CD4-positive, alpha-beta T cell (primary cell): ENCODE measurements around the gene RDH8. TPM values are rescaled to one million over a fixed set of nuclear protein-coding genes. Genes with fewer than 3 reads are reported as not detected.

Experiments used
- ATAC-seq: fragments of 200-7000 bp; cut with Tn5 transposase; one replicate; pipeline ENCODE4 v1.10.0; 2022; ENCODE audit warnings: mild to moderate bottlenecking; ENCODE audit not compliant: poor library complexity
- CTCF ChIA-PET: fragments of 350-600 bp; sonication (Branson Sonifier 250); formaldehyde crosslinking; loops from one replicate; lab custom pipeline; 2021; ENCODE audit warnings: antibody characterized with exemption, inconsistent platforms; lab: Charles Lee
- POLR2A ChIA-PET: fragments of 350-600 bp; sonication (Branson Sonifier 250); formaldehyde crosslinking; loops from one replicate; lab custom pipeline; 2021; ENCODE audit warnings: antibody characterized with exemption, inconsistent platforms; lab: Charles Lee
- DNase-seq, 14 experiments: peaks; one replicate each; pipeline ENCODE4 v3.0.0-alpha.2; 2013 to 2020; ENCODE audit warnings: mixed read lengths in 2 of 14
- H3K27ac ChIP-seq, 2 donors: one replicate each; pipeline versions ENCODE4 v1.5.1 to v1.7.0; 2013; ENCODE audit warnings: low read length in 2 of 2, low read depth in 1 of 2, mild to moderate bottlenecking in 1 of 2
- H3K27me3 ChIP-seq, 2 experiments: 1 replicate in 1 of 2; 2 replicates in 1 of 2; pipeline versions ENCODE4 v1.6.1 to v1.7.0; 2013; ENCODE audit warnings: low read length in 2 of 2, control low read depth in 1 of 2, mild to moderate bottlenecking in 1 of 2, moderate library complexity in 1 of 2; ENCODE audit not compliant: insufficient read depth in 2 of 2, control insufficient read depth in 1 of 2
- H3K36me3 ChIP-seq: one replicate; pipeline ENCODE4 v1.6.1; 2013; ENCODE audit warnings: low read length, control low read depth; ENCODE audit not compliant: insufficient read depth
- H3K4me1 ChIP-seq: one replicate; pipeline ENCODE4 v1.6.1; 2013; ENCODE audit warnings: low read length, control low read depth; ENCODE audit not compliant: insufficient read depth
- H3K4me3 ChIP-seq: one replicate; pipeline ENCODE4 v1.5.1; 2013; ENCODE audit warnings: mild to moderate bottlenecking, low read length, moderate library complexity
- H3K9me3 ChIP-seq, 2 experiments: 1 replicate in 1 of 2; 2 replicates in 1 of 2; pipeline versions ENCODE4 v1.6.1 to v1.7.0; 2013; ENCODE audit warnings: low read length in 2 of 2, mild to moderate bottlenecking in 2 of 2, control low read depth in 1 of 2, moderate library complexity in 1 of 2; ENCODE audit not compliant: control insufficient read depth in 1 of 2, insufficient read depth in 1 of 2
- H3K27ac Mint-ChIP-seq: one replicate; pipeline ENCODE4 v1.8.0; 2020; ENCODE audit warnings: mixed read lengths
- H3K27me3 Mint-ChIP-seq: one replicate; pipeline ENCODE4 v1.8.0; 2021; ENCODE audit warnings: mixed read lengths
- H3K36me3 Mint-ChIP-seq: one replicate; pipeline ENCODE4 v1.8.0; 2021; ENCODE audit warnings: low read depth, mixed read lengths
- H3K4me1 Mint-ChIP-seq: one replicate; pipeline ENCODE4 v1.8.0; 2021; ENCODE audit warnings: low read depth, mixed read lengths
- H3K4me3 Mint-ChIP-seq: one replicate; pipeline ENCODE4 v1.8.0; 2020; ENCODE audit warnings: mild to moderate bottlenecking, mixed read lengths
- H3K9me3 Mint-ChIP-seq: one replicate; pipeline ENCODE4 v1.8.0; 2020; ENCODE audit warnings: mixed read lengths
- CTCF ChIP-seq: fragments of 200-600 bp; IDR thresholded peaks from one replicate; pipeline ENCODE4 v1.8.0; 2022; ENCODE audit warnings: antibody characterized with exemption, mild to moderate bottlenecking
- intact Hi-C, 2 experiments: fragments of 100-400 bp; cut with DNase I in 1 of 2; cut with micrococcal nuclease in 1 of 2; formaldehyde crosslinking; loops; one replicate each; pipeline versions ENCODE4 v1.15.1 to v1.9.0; 2023 to 2025; cut with DNase I, micrococcal nuclease
- total RNA-seq, 174 experiments: library from RNA in 2 of 174; stranded (reverse) in 2 of 174; gene quantifications; one replicate each; pipeline ENCODE4 v1.2.3 and lab custom pipeline; 2021 to 2026

The RDH8 gene
- total RNA-seq, 2 experiments from 2014 or later = not detected

- TF ChIP-seq CTCF = no peak
- no peak for DNase-seq
- Histone ChIP-seq H3K36me3 (peaks cover 8% of the 10 kb centered on the region), H3K4me1 (no peaks in the 10 kb centered on the region), H3K27me3 (peaks cover 6 to 26% of the 10 kb centered on the region in 2 experiments), H3K27ac (no peak overlapping the region), H3K9me3 (peaks cover 0 to 5% of the 10 kb centered on the region in 2 experiments), H3K4me3 (no peak overlapping the region)
- ChIA-PET POLR2A (no interaction called here), CTCF (no interaction called here)
- H3K36me3 Mint-ChIP-seq = no peaks in the 10 kb centered on the region
- H3K4me1 Mint-ChIP-seq = no peaks in the 10 kb centered on the region
- ATAC-seq = no peak
- no peak overlapping the region for H3K4me3 Mint-ChIP-seq
- H3K27ac Mint-ChIP-seq = no peak overlapping the region
- intact Hi-C loops = no loop called here
- H3K9me3 Mint-ChIP-seq = no peaks in the 10 kb centered on the region
- peaks cover 46% of the 10 kb centered on the region for H3K27me3 Mint-ChIP-seq
These were observed 42.8 kb upstream of the RDH8 start for GRCh38 chr19:9970481-9970880.

- peaks cover 0 to 3% of the 10 kb centered on the region in 2 experiments for H3K9me3 ChIP-seq
- ChIA-PET CTCF (no interaction called here), POLR2A (no interaction called here)
- H3K4me3 ChIP-seq = no peak overlapping the region
- no peak overlapping the region for H3K27ac ChIP-seq
- intact Hi-C loops = no loop called here
- DNase-seq (no peak), ATAC-seq (no peak)
- Mint-ChIP-seq H3K36me3 (no peaks in the 10 kb centered on the region), H3K4me1 (no peaks in the 10 kb centered on the region), H3K27me3 (peaks cover 39% of the 10 kb centered on the region), H3K27ac (no peak overlapping the region), H3K9me3 (no peaks in the 10 kb centered on the region), H3K4me3 (no peak overlapping the region)
- H3K27me3 ChIP-seq = peaks cover 6 to 19% of the 10 kb centered on the region in 2 experiments
- TF ChIP-seq CTCF = no peak
- H3K36me3 ChIP-seq = peaks cover 8% of the 10 kb centered on the region
- H3K4me1 ChIP-seq = no peaks in the 10 kb centered on the region
These were observed 42.0 kb upstream of the RDH8 start for GRCh38 chr19:9971166-9971897.

GRCh38 chr19:9972103-9972502 lies 41.2 kb upstream of the RDH8 start:
- H3K27me3 Mint-ChIP-seq = peaks cover 33% of the 10 kb centered on the region
- no peaks in the 10 kb centered on the region for H3K4me1 Mint-ChIP-seq
- no peak for ATAC-seq
- no peak overlapping the region for H3K4me3 Mint-ChIP-seq
- no peaks in the 10 kb centered on the region for H3K36me3 Mint-ChIP-seq
- DNase-seq = no peak
- TF ChIP-seq CTCF = no peak
- no peaks in the 10 kb centered on the region for H3K9me3 Mint-ChIP-seq
- H3K4me1 ChIP-seq = no peaks in the 10 kb centered on the region
- no peak overlapping the region for H3K27ac Mint-ChIP-seq
- H3K9me3 ChIP-seq = peaks cover 0 to under 1% of the 10 kb centered on the region in 2 experiments
- H3K4me3 ChIP-seq = no peak overlapping the region
- H3K27ac ChIP-seq = no peak overlapping the region
- peaks cover 2 to 12% of the 10 kb centered on the region in 2 experiments for H3K27me3 ChIP-seq
- intact Hi-C loops = no loop called here
- peaks cover 8% of the 10 kb centered on the region for H3K36me3 ChIP-seq
- ChIA-PET CTCF (no interaction called here), POLR2A (no interaction called here)
